Sciatic nerve (tissue), 2 donors: ENCODE results near the gene RFT1. TPM values are rescaled to one million over a fixed set of nuclear protein-coding genes. Genes with fewer than 3 reads are reported as not detected.

Source experiments
- ATAC-seq: fragments of 200-7000 bp; cut with Tn5 transposase; one replicate; pipeline ENCODE4 v1.9.1; 2020; ENCODE audit warnings: mild to moderate bottlenecking, moderate library complexity
- DNase-seq: peaks from one replicate; pipeline ENCODE4 v3.0.0-alpha.2; 2020; ENCODE audit warnings: low spot score
- intact Hi-C: fragments of 100-400 bp; cut with DNase I; formaldehyde crosslinking; loops from one replicate; pipeline ENCODE4 v1.14.2; 2022
- total RNA-seq: library from RNA; stranded (reverse); fragmentation: NEBNext Ultra II Directional; extraction: Animal tissue kit (Norgen Biotek cat#: 25700); gene quantifications from one replicate; pipeline ENCODE4 v1.2.1, GENCODE V29; 2021
- donor health status: DM: no; HTN: no; CAD: no.
- donor health status: DM: no; HTN: no; CAD: no.

The RFT1 gene
- total RNA-seq, result 21.3 TPM

- intact Hi-C loops, result no loop called here
- DNase-seq, result peak; percentile 99
- ATAC-seq, result peak; percentile 99
Observed at GRCh38 chr3:53130179-53131061, at the start of gene RFT1. Gene RFT1, minus strand, starts transcription at chr3:53130435. Its CDS starts 35 bp downstream, at chr3:53130400.

GRCh38 chr3:53179580-53179979, 49.3 kb upstream of the RFT1 start:
- ATAC-seq (no peak), DNase-seq (no peak)
- intact Hi-C loops, result no loop called here

- ATAC-seq, result no peak
- intact Hi-C loops, result no loop called here
- no peak for DNase-seq
Observed at GRCh38 chr3:53178246-53178645, 48.0 kb upstream of the RFT1 start.

GRCh38 chr3:53175613-53176540, 45.6 kb upstream of the RFT1 start:
- DNase-seq (no peak), ATAC-seq (no peak)
- intact Hi-C loops, result no loop called here

DNA sequence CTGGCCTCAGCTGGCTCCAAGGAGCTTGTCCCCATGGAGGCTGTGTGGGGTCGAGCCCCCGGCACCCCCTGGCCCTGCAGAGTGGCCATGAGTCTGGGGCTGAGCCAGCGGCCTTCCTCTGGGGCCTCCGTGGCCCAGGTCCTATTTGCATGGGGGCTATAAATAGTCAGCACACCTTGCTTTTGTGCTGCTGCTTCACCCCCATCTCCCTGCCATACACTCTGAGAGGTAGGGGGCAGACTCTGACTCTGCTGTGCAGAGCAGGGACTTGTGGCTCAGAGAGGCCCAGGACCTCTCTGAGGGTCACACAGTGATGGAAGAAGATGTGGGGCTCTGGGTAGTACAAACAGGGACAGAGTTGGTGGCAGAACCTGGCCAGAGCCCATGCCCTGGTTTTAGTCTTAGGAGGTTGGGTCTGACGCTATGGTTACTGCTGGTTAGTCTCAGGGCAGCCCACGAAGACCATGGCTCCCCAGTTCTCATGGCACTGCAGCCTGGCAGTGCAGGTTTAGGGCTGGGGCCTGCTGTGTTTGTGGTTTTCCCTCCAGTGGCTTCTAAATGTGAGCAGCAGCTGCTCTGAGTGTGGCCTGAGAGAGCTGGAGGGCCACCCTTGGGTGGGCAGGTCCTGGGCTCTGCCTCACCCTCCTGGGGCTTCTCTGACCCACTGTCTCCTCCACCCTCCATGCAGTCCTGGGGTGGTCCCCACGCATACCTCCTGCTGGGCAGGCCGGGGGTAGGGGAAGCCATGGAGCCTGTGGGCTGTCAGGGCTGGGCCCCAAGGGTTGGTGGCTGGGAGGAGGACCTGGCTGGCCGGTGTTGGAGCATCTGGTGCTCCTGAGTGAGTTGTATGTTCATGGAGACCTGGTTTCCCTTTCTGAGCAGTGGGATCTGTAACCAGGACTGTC, 44.4 kb upstream of the RFT1 start:
- no peak for DNase-seq

GRCh38 chr3:53173107-53173506, 42.9 kb upstream of the RFT1 start:
- intact Hi-C loops, result no loop called here
- no peak for DNase-seq
- ATAC-seq, result no peak

More for the DNA sequence above, 44.4 kb upstream of the RFT1 start:
- ATAC-seq, result no peak
- intact Hi-C loops, result no loop called here

DNA sequence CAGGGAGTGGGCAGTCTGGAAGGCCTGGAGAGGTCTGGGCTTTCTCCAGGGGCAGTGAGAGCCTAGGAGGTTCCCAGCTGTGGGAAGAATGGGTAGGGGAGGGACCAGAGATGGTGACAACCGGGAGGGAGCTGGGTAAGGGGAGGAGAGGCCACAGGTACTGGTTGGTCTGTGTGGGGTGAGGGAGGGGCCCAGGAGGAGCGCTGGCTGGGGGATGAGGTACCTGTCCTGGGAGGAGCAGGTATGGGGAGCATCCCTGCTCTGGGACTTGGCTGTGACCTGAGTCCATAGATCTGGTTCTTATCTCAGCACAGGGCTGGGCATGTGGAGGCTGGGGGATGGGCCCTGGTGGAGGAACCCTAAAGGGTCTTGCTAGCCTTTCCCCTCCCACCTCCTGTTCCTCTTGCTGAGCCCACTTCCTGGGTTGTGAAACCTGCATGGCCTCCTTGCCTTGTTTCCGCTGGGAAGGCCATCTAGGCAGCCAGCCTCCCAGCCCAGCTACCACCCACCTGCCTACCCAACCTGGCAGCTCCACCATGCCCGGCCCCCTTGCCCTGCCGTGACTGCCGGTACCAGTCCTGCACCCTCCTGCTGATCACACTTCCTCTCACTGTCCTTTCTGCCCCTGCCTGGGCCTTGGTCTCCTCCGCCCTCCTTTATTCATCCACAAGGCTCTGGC, 41.7 kb upstream of the RFT1 start:
- ATAC-seq (no peak), DNase-seq (no peak)
- intact Hi-C loops, result no loop called here

DNA sequence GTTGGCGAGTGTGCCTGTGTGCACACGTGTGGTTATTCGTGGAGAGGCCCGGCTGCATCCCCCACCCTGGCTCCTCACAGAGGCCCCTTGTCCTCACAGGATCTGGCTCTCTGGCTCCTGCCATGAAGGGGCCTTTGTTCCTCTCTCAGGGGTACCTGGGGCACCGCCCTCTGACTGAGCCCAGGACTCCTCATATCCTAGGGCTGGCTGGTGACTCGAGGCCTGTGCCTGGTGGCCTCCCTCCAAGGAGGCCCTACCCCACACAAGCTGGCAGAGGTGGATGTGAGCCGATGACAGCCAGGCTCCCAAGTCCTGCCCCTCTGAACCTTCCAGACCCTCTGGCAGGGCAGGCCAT, 40.8 kb upstream of the RFT1 start:
- no peak for DNase-seq
- intact Hi-C loops, result no loop called here
- ATAC-seq, result no peak

- ATAC-seq (peak; percentile 6), DNase-seq (no peak)
- intact Hi-C loops, result no loop called here
Observed at GRCh38 chr3:53170325-53171063, 40.3 kb upstream of the RFT1 start.

GRCh38 chr3:53169832-53170324, 39.6 kb upstream of the RFT1 start:
- DNase-seq, result no peak
- intact Hi-C loops, result no loop called here
- ATAC-seq, result no peak

- ATAC-seq (peak; percentile 17), DNase-seq (no peak)
- intact Hi-C loops, result no loop called here
Observed at GRCh38 chr3:53169045-53169831, 39.0 kb upstream of the RFT1 start.

- DNase-seq (no peak), ATAC-seq (no peak)
- intact Hi-C loops, result no loop called here
Observed at GRCh38 chr3:53168175-53168923, 38.1 kb upstream of the RFT1 start.

GRCh38 chr3:53167418-53168174, 37.4 kb upstream of the RFT1 start:
- intact Hi-C loops, result no loop called here
- DNase-seq, result no peak
- ATAC-seq, result no peak

GRCh38 chr3:53166781-53167291, 36.6 kb upstream of the RFT1 start:
- DNase-seq (peak; percentile 78), ATAC-seq (peak; percentile 79)
- intact Hi-C loops, result no loop called here

- ATAC-seq, result no peak
- intact Hi-C loops, result no loop called here
Observed at GRCh38 chr3:53166206-53166605, 36.0 kb upstream of the RFT1 start.

More at GRCh38 chr3:53166206-53166605, 36.0 kb upstream of the RFT1 start:
- DNase-seq, result no peak
